Esophagus squamous epithelium (tissue), 5 donors: ENCODE data around the gene EFNA1. TPM values are rescaled to one million over a fixed set of nuclear protein-coding genes. Genes with fewer than 3 reads are reported as not detected.

Experiments used
- DNase-seq: peaks from one replicate; lab custom pipeline; 2025; lab: John Stamatoyannopoulos, UW
- H3K27ac ChIP-seq, 4 donors: fragments of 200-600 bp; sonication (generic); one replicate each; pipeline ENCODE4 v1.5.1; 2016 to 2019; ENCODE audit warnings: mild to moderate bottlenecking in 1 of 4
- H3K27me3 ChIP-seq, 4 donors: fragments of 200-600 bp; sonication (generic); 1 replicate in 3 of 4; 2 replicates in 1 of 4; pipeline versions ENCODE4 v1.5.1 to v1.6.0; 2017 to 2021; ENCODE audit warnings: antibody characterized with exemption in 1 of 4
- H3K36me3 ChIP-seq, 3 donors: fragments of 200-600 bp; sonication (generic); one replicate each; pipeline ENCODE4 v1.5.1; 2016 to 2019
- H3K4me1 ChIP-seq, 3 donors: fragments of 200-600 bp; sonication (generic); one replicate each; pipeline ENCODE4 v1.5.1; 2017 to 2019
- H3K4me3 ChIP-seq, 4 donors: fragments of 200-600 bp; sonication (generic); 1 replicate in 3 of 4; 2 replicates in 1 of 4; pipeline ENCODE4 v1.5.1; 2016 to 2019; ENCODE audit warnings: mild to moderate bottlenecking in 2 of 4, moderate library complexity in 1 of 4
- H3K9me3 ChIP-seq, 3 donors: fragments of 200-600 bp; sonication (generic); one replicate each; pipeline ENCODE4 v1.5.1; 2016 to 2019
- POLR2A ChIP-seq, 4 donors: fragments of 450-650 bp; IDR thresholded peaks; one replicate each; pipeline ENCODE4 v1.6.1; 2017; ENCODE audit warnings: antibody characterized with exemption in 4 of 4, mild to moderate bottlenecking in 4 of 4, moderate library complexity in 3 of 4
- WGBS, 2 donors: methylation state at CpG; one replicate each; pipeline ENCODE4 v1.1.5; 2018; 5-methylcytosine and 5-hydroxymethylcytosine counted together
- intact Hi-C: fragments of 100-400 bp; cut with DNase I; formaldehyde crosslinking; loops from one replicate; pipeline ENCODE4 v1.15.0; 2022
- small RNA-seq, 4 donors: library from RNA; depleted of rRNA; stranded (forward); fragments of <200 nt; gene quantifications; one replicate each; pipeline ENCODE3, GENCODE V24; 2016
- total RNA-seq, 4 donors: library from RNA; depleted of rRNA; stranded (reverse); fragments of >200 nt; gene quantifications; one replicate each; pipeline ENCODE4 v1.1.0, GENCODE V29; 2016
- TF ChIP-seq, protein P1 (sequence below), 6 experiments: fragments of 450-650 bp in 4 of 6; fragments of 200-600 bp in 2 of 6; sonication (generic) in 2 of 6; IDR thresholded peaks; one replicate each; pipeline ENCODE4 v1.5.1; 2016 to 2019; ENCODE audit warnings: antibody characterized with exemption in 6 of 6, mild to moderate bottlenecking in 4 of 6, moderate library complexity in 4 of 6
- donor health status: DM: yes; HTN: yes; CAD: no.

Gene EFNA1
- total RNA-seq, 4 donors from 2014 or later, result 30.2 to 42.9 (median 31.0) TPM

DNA sequence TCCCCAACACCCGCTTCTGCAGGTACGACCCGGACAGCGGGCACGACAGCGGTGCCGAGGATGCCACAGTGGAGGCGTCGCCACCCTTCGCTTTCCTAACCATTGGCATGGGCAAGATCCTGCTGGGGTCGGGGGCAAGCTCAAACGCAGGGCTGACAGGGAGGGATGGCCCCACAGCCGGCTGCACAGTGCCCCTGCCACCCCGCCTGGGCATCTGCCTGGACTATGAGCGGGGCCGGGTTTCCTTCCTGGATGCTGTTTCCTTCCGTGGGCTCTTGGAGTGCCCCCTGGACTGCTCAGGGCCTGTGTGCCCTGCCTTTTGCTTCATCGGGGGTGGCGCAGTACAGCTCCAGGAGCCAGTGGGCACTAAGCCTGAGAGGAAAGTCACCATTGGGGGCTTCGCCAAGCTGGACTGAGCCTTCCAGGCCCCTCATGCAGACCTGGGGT, 56.1 kb downstream of the EFNA1 start:
- H3K9me3 ChIP-seq, result no peaks in the 10 kb centered on the region
- no peak for TF ChIP-seq POLR2A (IDR thresholded peaks at IDR 0.05)
- TF ChIP-seq, protein P1, sequence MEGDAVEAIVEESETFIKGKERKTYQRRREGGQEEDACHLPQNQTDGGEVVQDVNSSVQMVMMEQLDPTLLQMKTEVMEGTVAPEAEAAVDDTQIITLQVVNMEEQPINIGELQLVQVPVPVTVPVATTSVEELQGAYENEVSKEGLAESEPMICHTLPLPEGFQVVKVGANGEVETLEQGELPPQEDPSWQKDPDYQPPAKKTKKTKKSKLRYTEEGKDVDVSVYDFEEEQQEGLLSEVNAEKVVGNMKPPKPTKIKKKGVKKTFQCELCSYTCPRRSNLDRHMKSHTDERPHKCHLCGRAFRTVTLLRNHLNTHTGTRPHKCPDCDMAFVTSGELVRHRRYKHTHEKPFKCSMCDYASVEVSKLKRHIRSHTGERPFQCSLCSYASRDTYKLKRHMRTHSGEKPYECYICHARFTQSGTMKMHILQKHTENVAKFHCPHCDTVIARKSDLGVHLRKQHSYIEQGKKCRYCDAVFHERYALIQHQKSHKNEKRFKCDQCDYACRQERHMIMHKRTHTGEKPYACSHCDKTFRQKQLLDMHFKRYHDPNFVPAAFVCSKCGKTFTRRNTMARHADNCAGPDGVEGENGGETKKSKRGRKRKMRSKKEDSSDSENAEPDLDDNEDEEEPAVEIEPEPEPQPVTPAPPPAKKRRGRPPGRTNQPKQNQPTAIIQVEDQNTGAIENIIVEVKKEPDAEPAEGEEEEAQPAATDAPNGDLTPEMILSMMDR (IDR thresholded peaks at IDR 0.05), result no peak
- no peaks in the 10 kb centered on the region for H3K27me3 ChIP-seq
- H3K4me3 ChIP-seq, result no peak overlapping the region
- H3K36me3 ChIP-seq, result no peaks in the 10 kb centered on the region
- no peak for DNase-seq
- intact Hi-C loops, result no loop called here
- peaks cover 0 to 43% (median 14%) of the 10 kb centered on the region in 3 donors for H3K4me1 ChIP-seq
- 76 to 93% methylated on average over 7 to 12 of the region's 20 CpGs for WGBS, 2 donors
- H3K27ac ChIP-seq, result no peak overlapping the region

DNA sequence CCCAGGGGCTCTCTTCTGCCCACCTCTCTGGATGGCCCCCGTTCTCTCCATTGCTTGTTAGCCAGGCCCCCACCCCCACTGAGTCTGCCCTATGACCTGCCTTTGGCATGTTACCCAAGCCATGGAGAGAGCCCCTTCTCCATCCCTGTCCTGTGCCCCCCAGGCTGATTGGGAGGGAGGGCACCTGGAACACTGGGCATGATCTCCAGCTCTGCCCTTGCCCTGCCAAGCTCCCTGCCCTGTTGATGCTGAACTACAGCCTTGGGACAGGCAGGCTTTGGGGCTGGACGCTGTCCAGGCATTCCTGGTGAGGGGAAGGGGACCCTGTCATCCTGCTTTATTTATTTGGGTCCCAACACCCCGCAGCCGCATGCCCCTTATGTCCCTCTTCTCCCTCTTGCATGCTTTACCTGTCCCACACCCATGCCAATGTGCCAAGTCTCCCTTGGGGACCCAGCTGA, 56.7 kb downstream of the EFNA1 start:
- peak overlapping the region in 2 of 4 donors; percentile 64 to 73 for H3K27ac ChIP-seq
- H3K4me1 ChIP-seq, result peaks cover 0 to 43% (median 14%) of the 10 kb centered on the region in 3 donors
- no peaks in the 10 kb centered on the region for H3K27me3 ChIP-seq
- 77 to 84% methylated on average over 3 to 4 of the region's 4 CpGs for WGBS, 2 donors
- no peak for DNase-seq
- H3K9me3 ChIP-seq, result no peaks in the 10 kb centered on the region
- no peak for TF ChIP-seq POLR2A (IDR thresholded peaks at IDR 0.05)
- TF ChIP-seq, protein P1 (IDR thresholded peaks at IDR 0.05), result no peak
- intact Hi-C loops, result no loop called here
- no peaks in the 10 kb centered on the region for H3K36me3 ChIP-seq
- no peak overlapping the region for H3K4me3 ChIP-seq

Small RNA genes lying within 50 kb of the gene (small RNA-seq; reads per million reads assigned to genes)
- 0 reads per million in 4 donors for gene HMGN2P18
- gene RF00019, result 0 reads per million in 4 donors

Other genes starting within 250 kb of the EFNA1 start
- gene PMVK, start 191.2 kb upstream of the EFNA1 start, total RNA-seq, result 10 to 100 TPM; 29.0 to 38.2 (median 33.5) TPM
- 10 to 100 TPM; 11.1 to 51.1 (median 29.3) TPM for gene PBXIP1, start 171.8 kb upstream of the EFNA1 start, total RNA-seq
- 10 to 100 TPM; 14.4 to 18.8 (median 17.5) TPM for gene PYGO2, start 166.1 kb upstream of the EFNA1 start, total RNA-seq
- 10 to 100 TPM; 37.6 to 80.9 (median 65.8) TPM for gene SHC1, start 157.1 kb upstream of the EFNA1 start, total RNA-seq
- gene CKS1B, start 153.2 kb upstream of the EFNA1 start, total RNA-seq, result 10 to 100 TPM; 34.9 to 72.8 (median 55.3) TPM
- gene FLAD1, start 144.5 kb upstream of the EFNA1 start, total RNA-seq, result 10 to 100 TPM; 21.5 to 30.9 (median 29.5) TPM
- not detected for gene LENEP, start 134.3 kb upstream of the EFNA1 start, total RNA-seq
- gene ZBTB7B, start 125.1 kb upstream of the EFNA1 start, total RNA-seq, result 100 to 1,000 TPM; 101 to 220 (median 113) TPM
- 1 to 10 TPM in 1 of 4 donors, under 1 TPM in 3; 0.11 to 8.2 (median 0.18) TPM for gene DCST2, start 94.1 kb upstream of the EFNA1 start, total RNA-seq
- gene DCST1, start 94.1 kb upstream of the EFNA1 start, total RNA-seq, result under 1 TPM in 1 of 4 donors, not detected in 3; 0.19 TPM
- gene ADAM15, start 76.6 kb upstream of the EFNA1 start, total RNA-seq, result 100 to 1,000 TPM; 135 to 194 (median 183) TPM
- gene EFNA4, start 64.1 kb upstream of the EFNA1 start, total RNA-seq, result 10 to 100 TPM in 3 of 4 donors, 1 to 10 TPM in 1; 8.1 to 22.9 (median 12.2) TPM
- 10 to 100 TPM; 20.0 to 25.8 (median 21.1) TPM for gene EFNA3, start 49.0 kb upstream of the EFNA1 start, total RNA-seq
- 10 to 100 TPM; 21.4 to 27.2 (median 26.0) TPM for gene SLC50A1, start 8.0 kb downstream of the EFNA1 start, total RNA-seq
- gene DPM3, start 12.7 kb downstream of the EFNA1 start, total RNA-seq, result 10 to 100 TPM; 33.1 to 67.7 (median 45.4) TPM
- gene KRTCAP2, start 45.4 kb downstream of the EFNA1 start, total RNA-seq, result 100 to 1,000 TPM in 1 of 4 donors, 10 to 100 TPM in 3; 70.8 to 122 (median 73.8) TPM
- under 1 TPM in 3 of 4 donors, not detected in 1; 0.30 to 0.53 (median 0.38) TPM for gene TRIM46, start 46.0 kb downstream of the EFNA1 start, total RNA-seq
- gene THBS3, start 80.0 kb downstream of the EFNA1 start, total RNA-seq, result 10 to 100 TPM in 3 of 4 donors, 1 to 10 TPM in 1; 8.7 to 18.5 (median 11.1) TPM
- gene MTX1, start 80.8 kb downstream of the EFNA1 start, total RNA-seq, result 10 to 100 TPM; 34.0 to 59.1 (median 42.9) TPM
- gene ENTREP3, start 127.6 kb downstream of the EFNA1 start, total RNA-seq, result 10 to 100 TPM; 10.5 to 27.9 (median 16.1) TPM
- gene SCAMP3, start 134.5 kb downstream of the EFNA1 start, total RNA-seq, result 10 to 100 TPM; 56.8 to 72.2 (median 60.1) TPM
- gene CLK2, start 145.6 kb downstream of the EFNA1 start, total RNA-seq, result 10 to 100 TPM; 21.9 to 35.1 (median 25.6) TPM
- gene HCN3, start 149.6 kb downstream of the EFNA1 start, total RNA-seq, result 1 to 10 TPM; 2.1 to 3.0 (median 2.5) TPM
- gene PKLR, start 173.6 kb downstream of the EFNA1 start, total RNA-seq, result under 1 TPM in 1 of 4 donors, not detected in 3; 0.18 TPM
- 100 to 1,000 TPM; 152 to 422 (median 192) TPM for gene FDPS, start 181.0 kb downstream of the EFNA1 start, total RNA-seq
- 10 to 100 TPM; 35.8 to 52.0 (median 40.1) TPM for gene RUSC1, start 193.0 kb downstream of the EFNA1 start, total RNA-seq